Gastroesophageal sphincter (tissue), 3 donors: ENCODE results near the gene JOSD2.

Experiments used
- POLR2A ChIP-seq, 2 donors: fragments of 450-650 bp; IDR thresholded peaks; one replicate each; pipeline ENCODE4 v1.6.1; 2017; ENCODE audit warnings: antibody characterized with exemption in 2 of 2, mild to moderate bottlenecking in 2 of 2, moderate library complexity in 1 of 2
- TF ChIP-seq, protein P1 (sequence below), 4 experiments: fragments of 200-600 bp in 2 of 4; fragments of 450-650 bp in 2 of 4; sonication (generic) in 1 of 4; IDR thresholded peaks; one replicate each; pipeline ENCODE4 v1.5.1; 2017 to 2019; ENCODE audit warnings: antibody characterized with exemption in 4 of 4, mild to moderate bottlenecking in 2 of 4, moderate library complexity in 2 of 4

DNA sequence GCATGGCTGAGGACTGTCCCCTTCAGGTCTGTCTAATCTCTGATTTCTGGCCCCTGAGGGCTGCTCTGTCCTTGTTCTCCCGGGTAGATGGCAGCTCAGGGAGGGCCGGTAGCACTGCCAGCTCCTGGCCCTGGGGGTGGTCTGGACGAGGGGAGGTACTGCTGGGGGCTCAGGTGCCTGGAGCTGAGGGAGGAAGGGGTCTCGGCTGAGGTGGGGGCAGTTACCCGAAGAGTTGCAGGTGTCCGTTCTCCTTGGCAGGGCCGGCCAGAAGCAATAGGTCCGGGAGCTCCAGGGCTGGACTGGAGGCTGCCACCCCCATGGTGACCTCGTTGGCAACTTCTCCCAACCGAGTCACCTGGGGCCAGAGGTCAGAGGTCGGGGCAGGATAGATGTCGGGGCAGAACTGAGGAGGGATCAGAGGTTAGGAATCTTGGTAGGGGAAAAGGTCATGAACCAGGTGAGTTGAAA, 35.9 kb downstream of the JOSD2 start:
- TF ChIP-seq, protein P1, sequence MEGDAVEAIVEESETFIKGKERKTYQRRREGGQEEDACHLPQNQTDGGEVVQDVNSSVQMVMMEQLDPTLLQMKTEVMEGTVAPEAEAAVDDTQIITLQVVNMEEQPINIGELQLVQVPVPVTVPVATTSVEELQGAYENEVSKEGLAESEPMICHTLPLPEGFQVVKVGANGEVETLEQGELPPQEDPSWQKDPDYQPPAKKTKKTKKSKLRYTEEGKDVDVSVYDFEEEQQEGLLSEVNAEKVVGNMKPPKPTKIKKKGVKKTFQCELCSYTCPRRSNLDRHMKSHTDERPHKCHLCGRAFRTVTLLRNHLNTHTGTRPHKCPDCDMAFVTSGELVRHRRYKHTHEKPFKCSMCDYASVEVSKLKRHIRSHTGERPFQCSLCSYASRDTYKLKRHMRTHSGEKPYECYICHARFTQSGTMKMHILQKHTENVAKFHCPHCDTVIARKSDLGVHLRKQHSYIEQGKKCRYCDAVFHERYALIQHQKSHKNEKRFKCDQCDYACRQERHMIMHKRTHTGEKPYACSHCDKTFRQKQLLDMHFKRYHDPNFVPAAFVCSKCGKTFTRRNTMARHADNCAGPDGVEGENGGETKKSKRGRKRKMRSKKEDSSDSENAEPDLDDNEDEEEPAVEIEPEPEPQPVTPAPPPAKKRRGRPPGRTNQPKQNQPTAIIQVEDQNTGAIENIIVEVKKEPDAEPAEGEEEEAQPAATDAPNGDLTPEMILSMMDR (IDR thresholded peaks at IDR 0.05): no peak
- no peak for TF ChIP-seq POLR2A (IDR thresholded peaks at IDR 0.05)
